H1 (cell line): ENCODE results near the gene CMTM1. TPM values are rescaled to one million over a fixed set of nuclear protein-coding genes. Genes with fewer than 3 reads are reported as not detected.

Experiments
- CTBP2 ChIP-seq: IDR thresholded peaks from 2 replicates; pipeline ENCODE4 v1.7.0; 2011; ENCODE audit warnings: borderline replicate concordance, mild to moderate bottlenecking, moderate library complexity, mixed read lengths, low read length; ENCODE audit not compliant: insufficient read depth, insufficient read length
- SIX5 ChIP-seq: IDR thresholded peaks from 2 replicates; pipeline ENCODE4 v1.6.1; 2011; ENCODE audit warnings: mild to moderate bottlenecking, low read depth, low read length
- polyA plus RNA-seq, 7 experiments: library from polyadenylated mRNA; depleted of rRNA in 3 of 7; stranded (reverse) in 5 of 7; unstranded in 2 of 7; fragments of >200 nt in 5 of 7; fragments of 200-250 nt in 2 of 7; gene quantifications; 1 replicate in 5 of 7; 2 replicates in 1 of 7; 4 replicates in 1 of 7; pipeline versions ENCODE4 v1.2.1 to v1.2.3, GENCODE V29; 2011 to 2013; ENCODE audit warnings: missing spikeins in 2 of 7, mixed read lengths in 2 of 7
- total RNA-seq: library from RNA; stranded (reverse); fragmentation: NEBNext Ultra II Directional; extraction: Animal tissue kit (Norgen Biotek cat#: 25700); gene quantifications from 2 replicates; pipeline ENCODE4 v1.2.1, GENCODE V29; 2021
- TF ChIP-seq, protein P1 (sequence below), 3 experiments: IDR thresholded peaks; 1 replicate in 2 of 3; 2 replicates in 1 of 3; pipeline versions ENCODE4 v1.5.1 to v1.6.1; 2011; ENCODE audit warnings: low read length in 3 of 3, mild to moderate bottlenecking in 3 of 3, inconsistent platforms in 2 of 3, low read depth in 1 of 3, moderate library complexity in 1 of 3; ENCODE audit not compliant: insufficient read depth in 1 of 3; ENCODE audit errors: control extremely low read depth in 1 of 3
- TF ChIP-seq, protein P2 (sequence below): fragments of 300-600 bp; sonication (generic); IDR thresholded peaks from 2 replicates; pipeline ENCODE4 v1.7.1; 2012; ENCODE audit warnings: low read length, moderate library complexity, mild to moderate bottlenecking, inconsistent platforms; ENCODE audit not compliant: insufficient replicate concordance

Gene CMTM1
- total and polyA plus RNA-seq, 2 of the 8 experiments (the other 6 are each of a cell fraction or from before 2014, with no cell fraction given): 1.2 to 2.0 TPM

DNA sequence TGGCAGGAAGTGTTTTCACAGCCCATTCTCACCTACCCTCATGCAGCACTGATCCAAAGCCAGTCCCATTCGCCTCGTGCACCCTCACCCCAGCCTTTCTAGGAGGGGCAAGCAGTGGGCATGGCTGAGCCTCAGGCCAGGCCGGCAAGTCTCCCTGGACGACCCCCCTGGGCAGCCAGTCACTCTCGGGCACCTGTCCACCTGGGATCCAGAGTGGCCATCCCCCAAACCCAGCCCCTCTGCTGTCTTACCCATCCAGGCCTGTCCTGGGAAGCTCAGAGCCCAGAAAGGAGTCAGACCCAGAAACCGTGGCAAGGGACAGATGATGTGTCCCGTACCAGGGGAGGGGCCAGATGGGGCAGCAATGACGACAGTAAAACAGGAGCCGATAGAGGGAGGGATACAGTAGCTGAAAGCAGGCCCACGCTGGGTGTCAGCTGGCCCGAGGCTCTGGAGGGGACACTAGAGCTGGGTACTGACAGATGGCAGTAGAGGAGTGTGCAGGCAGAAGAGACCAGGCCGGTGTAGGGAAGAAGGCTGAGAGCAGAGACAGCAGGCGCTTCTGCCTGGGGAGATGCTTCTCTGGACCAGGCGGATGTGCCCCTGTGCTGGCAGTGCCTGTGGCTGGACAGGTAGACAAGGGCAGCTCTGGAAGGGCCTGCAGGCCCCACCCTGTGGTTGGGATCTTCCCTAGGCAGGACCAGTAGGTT, 44.0 kb downstream of the CMTM1 start (continued):
- no peak for TF ChIP-seq SIX5
- TF ChIP-seq, protein P1, sequence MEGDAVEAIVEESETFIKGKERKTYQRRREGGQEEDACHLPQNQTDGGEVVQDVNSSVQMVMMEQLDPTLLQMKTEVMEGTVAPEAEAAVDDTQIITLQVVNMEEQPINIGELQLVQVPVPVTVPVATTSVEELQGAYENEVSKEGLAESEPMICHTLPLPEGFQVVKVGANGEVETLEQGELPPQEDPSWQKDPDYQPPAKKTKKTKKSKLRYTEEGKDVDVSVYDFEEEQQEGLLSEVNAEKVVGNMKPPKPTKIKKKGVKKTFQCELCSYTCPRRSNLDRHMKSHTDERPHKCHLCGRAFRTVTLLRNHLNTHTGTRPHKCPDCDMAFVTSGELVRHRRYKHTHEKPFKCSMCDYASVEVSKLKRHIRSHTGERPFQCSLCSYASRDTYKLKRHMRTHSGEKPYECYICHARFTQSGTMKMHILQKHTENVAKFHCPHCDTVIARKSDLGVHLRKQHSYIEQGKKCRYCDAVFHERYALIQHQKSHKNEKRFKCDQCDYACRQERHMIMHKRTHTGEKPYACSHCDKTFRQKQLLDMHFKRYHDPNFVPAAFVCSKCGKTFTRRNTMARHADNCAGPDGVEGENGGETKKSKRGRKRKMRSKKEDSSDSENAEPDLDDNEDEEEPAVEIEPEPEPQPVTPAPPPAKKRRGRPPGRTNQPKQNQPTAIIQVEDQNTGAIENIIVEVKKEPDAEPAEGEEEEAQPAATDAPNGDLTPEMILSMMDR (IDR thresholded peaks at IDR 0.05; ENCODE audit: control extremely low read depth in 1 of 3, insufficient read depth in 1 of 3, low read depth in 1 of 3, low read length in 3 of 3): no peak
- TF ChIP-seq, protein P2, sequence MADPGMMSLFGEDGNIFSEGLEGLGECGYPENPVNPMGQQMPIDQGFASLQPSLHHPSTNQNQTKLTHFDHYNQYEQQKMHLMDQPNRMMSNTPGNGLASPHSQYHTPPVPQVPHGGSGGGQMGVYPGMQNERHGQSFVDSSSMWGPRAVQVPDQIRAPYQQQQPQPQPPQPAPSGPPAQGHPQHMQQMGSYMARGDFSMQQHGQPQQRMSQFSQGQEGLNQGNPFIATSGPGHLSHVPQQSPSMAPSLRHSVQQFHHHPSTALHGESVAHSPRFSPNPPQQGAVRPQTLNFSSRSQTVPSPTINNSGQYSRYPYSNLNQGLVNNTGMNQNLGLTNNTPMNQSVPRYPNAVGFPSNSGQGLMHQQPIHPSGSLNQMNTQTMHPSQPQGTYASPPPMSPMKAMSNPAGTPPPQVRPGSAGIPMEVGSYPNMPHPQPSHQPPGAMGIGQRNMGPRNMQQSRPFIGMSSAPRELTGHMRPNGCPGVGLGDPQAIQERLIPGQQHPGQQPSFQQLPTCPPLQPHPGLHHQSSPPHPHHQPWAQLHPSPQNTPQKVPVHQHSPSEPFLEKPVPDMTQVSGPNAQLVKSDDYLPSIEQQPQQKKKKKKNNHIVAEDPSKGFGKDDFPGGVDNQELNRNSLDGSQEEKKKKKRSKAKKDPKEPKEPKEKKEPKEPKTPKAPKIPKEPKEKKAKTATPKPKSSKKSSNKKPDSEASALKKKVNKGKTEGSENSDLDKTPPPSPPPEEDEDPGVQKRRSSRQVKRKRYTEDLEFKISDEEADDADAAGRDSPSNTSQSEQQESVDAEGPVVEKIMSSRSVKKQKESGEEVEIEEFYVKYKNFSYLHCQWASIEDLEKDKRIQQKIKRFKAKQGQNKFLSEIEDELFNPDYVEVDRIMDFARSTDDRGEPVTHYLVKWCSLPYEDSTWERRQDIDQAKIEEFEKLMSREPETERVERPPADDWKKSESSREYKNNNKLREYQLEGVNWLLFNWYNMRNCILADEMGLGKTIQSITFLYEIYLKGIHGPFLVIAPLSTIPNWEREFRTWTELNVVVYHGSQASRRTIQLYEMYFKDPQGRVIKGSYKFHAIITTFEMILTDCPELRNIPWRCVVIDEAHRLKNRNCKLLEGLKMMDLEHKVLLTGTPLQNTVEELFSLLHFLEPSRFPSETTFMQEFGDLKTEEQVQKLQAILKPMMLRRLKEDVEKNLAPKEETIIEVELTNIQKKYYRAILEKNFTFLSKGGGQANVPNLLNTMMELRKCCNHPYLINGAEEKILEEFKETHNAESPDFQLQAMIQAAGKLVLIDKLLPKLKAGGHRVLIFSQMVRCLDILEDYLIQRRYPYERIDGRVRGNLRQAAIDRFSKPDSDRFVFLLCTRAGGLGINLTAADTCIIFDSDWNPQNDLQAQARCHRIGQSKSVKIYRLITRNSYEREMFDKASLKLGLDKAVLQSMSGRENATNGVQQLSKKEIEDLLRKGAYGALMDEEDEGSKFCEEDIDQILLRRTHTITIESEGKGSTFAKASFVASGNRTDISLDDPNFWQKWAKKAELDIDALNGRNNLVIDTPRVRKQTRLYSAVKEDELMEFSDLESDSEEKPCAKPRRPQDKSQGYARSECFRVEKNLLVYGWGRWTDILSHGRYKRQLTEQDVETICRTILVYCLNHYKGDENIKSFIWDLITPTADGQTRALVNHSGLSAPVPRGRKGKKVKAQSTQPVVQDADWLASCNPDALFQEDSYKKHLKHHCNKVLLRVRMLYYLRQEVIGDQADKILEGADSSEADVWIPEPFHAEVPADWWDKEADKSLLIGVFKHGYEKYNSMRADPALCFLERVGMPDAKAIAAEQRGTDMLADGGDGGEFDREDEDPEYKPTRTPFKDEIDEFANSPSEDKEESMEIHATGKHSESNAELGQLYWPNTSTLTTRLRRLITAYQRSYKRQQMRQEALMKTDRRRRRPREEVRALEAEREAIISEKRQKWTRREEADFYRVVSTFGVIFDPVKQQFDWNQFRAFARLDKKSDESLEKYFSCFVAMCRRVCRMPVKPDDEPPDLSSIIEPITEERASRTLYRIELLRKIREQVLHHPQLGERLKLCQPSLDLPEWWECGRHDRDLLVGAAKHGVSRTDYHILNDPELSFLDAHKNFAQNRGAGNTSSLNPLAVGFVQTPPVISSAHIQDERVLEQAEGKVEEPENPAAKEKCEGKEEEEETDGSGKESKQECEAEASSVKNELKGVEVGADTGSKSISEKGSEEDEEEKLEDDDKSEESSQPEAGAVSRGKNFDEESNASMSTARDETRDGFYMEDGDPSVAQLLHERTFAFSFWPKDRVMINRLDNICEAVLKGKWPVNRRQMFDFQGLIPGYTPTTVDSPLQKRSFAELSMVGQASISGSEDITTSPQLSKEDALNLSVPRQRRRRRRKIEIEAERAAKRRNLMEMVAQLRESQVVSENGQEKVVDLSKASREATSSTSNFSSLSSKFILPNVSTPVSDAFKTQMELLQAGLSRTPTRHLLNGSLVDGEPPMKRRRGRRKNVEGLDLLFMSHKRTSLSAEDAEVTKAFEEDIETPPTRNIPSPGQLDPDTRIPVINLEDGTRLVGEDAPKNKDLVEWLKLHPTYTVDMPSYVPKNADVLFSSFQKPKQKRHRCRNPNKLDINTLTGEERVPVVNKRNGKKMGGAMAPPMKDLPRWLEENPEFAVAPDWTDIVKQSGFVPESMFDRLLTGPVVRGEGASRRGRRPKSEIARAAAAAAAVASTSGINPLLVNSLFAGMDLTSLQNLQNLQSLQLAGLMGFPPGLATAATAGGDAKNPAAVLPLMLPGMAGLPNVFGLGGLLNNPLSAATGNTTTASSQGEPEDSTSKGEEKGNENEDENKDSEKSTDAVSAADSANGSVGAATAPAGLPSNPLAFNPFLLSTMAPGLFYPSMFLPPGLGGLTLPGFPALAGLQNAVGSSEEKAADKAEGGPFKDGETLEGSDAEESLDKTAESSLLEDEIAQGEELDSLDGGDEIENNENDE: no peak
- no peak for TF ChIP-seq CTBP2
